HG03378 (cell line): ENCODE results near the gene CFP.

Experiments
- ATAC-seq: cut with Tn5 transposase; IDR thresholded peaks from one replicate; pipeline ENCODE4 v1.9.1; 2021; ENCODE audit warnings: mild to moderate bottlenecking, moderate library complexity; ENCODE audit not compliant: unreplicated experiment

The CFP gene

GRCh38 chrX:47576021-47576898 lies 53.5 kb downstream of the CFP start:
- ATAC-seq: no peak

GRCh38 chrX:47574547-47575301 lies 55.0 kb downstream of the CFP start:
- ATAC-seq: no peak

- no peak for ATAC-seq
Observed at GRCh38 chrX:47574076-47574546, 55.6 kb downstream of the CFP start.

- no peak for ATAC-seq
Observed at GRCh38 chrX:47573341-47574075, 56.2 kb downstream of the CFP start.
